Activated T-cell treated with anti-CD3 and anti-CD28 coated beads, Interleukin-2, amount 50 U/mL, for 72 hours (primary cell): Measurements from ENCODE around the gene NXPH4. TPM values are rescaled to one million over a fixed set of nuclear protein-coding genes. Genes with fewer than 3 reads are reported as not detected.
A peak's percentile ranks its signal among the peaks of the same experiment; 100 is the strongest.

ENCODE experiments used
- ATAC-seq, 2 donors: fragments of 150-1000 bp; cut with Tn5 transposase; replicated peaks in 1 of 2; 2 replicates each; pipeline ENCODE4 v1.10.0; 2021; ENCODE audit warnings: moderate library complexity in 2 of 2, mild to moderate bottlenecking in 1 of 2
- DNase-seq, 2 donors: peaks; one replicate each; pipeline ENCODE4 v3.0.0; 2021 to 2022; ENCODE audit warnings: mixed read lengths in 1 of 2
- H3K27ac Mint-ChIP-seq: one replicate; pipeline ENCODE4 v1.8.0; 2022; ENCODE audit warnings: mild to moderate bottlenecking, moderate library complexity, mixed read lengths
- H3K27me3 Mint-ChIP-seq: one replicate; pipeline ENCODE4 v1.8.0; 2022; ENCODE audit warnings: low read depth, mixed read lengths
- H3K36me3 Mint-ChIP-seq, 2 donors: one replicate each; pipeline ENCODE4 v1.8.0; 2022; ENCODE audit warnings: mixed read lengths in 2 of 2, mild to moderate bottlenecking in 1 of 2; ENCODE audit not compliant: insufficient read depth in 2 of 2
- H3K4me1 Mint-ChIP-seq: one replicate; pipeline ENCODE4 v1.8.0; 2022; ENCODE audit warnings: low read depth, mixed read lengths
- H3K4me3 Mint-ChIP-seq, 2 donors: one replicate each; pipeline ENCODE4 v1.8.0; 2022; ENCODE audit warnings: mild to moderate bottlenecking in 2 of 2, mixed read lengths in 2 of 2, moderate library complexity in 2 of 2
- H3K9me3 Mint-ChIP-seq, 2 donors: one replicate each; pipeline ENCODE4 v1.8.0; 2022; ENCODE audit warnings: mixed read lengths in 2 of 2
- total RNA-seq, 2 donors: library from RNA; stranded (reverse); gene quantifications; one replicate each; pipeline ENCODE4 v1.2.3, GENCODE V29; 2022

Gene NXPH4
- total RNA-seq, 2 donors from 2014 or later: 1.5 to 2.3 TPM

- Mint-ChIP-seq H3K4me1 (peaks cover 26% of the 10 kb centered on the region), H3K36me3 (no peaks in the 10 kb centered on the region), H3K27me3 (peaks cover 30% of the 10 kb centered on the region), H3K9me3 (no peaks in the 10 kb centered on the region), H3K27ac (no peak overlapping the region), H3K4me3 (no peak overlapping the region)
- ATAC-seq (no peak), DNase-seq (no peak)
Observed at GRCh38 chr12:57211791-57212700, 4.5 kb upstream of the NXPH4 start.

GRCh38 chr12:57212701-57213057, 3.9 kb upstream of the NXPH4 start:
- Mint-ChIP-seq H3K27me3 (peaks cover 36% of the 10 kb centered on the region), H3K4me3 (no peak overlapping the region), H3K9me3 (no peaks in the 10 kb centered on the region), H3K36me3 (peaks cover 0 to 3% of the 10 kb centered on the region in 2 donors), H3K27ac (no peak overlapping the region), H3K4me1 (peaks cover 32% of the 10 kb centered on the region)
- ATAC-seq (no peak), DNase-seq (no peak)

- DNase-seq (peak; percentile 84 to 86), ATAC-seq (peak; percentile 52 to 60)
- Mint-ChIP-seq H3K4me1 (peaks cover 32% of the 10 kb centered on the region), H3K27ac (no peak overlapping the region), H3K9me3 (no peaks in the 10 kb centered on the region), H3K36me3 (peaks cover 0 to 3% of the 10 kb centered on the region in 2 donors), H3K4me3 (no peak overlapping the region), H3K27me3 (peaks cover 41% of the 10 kb centered on the region)
Observed at GRCh38 chr12:57213058-57213715, 3.4 kb upstream of the NXPH4 start.

- Mint-ChIP-seq H3K4me1 (peaks cover 32% of the 10 kb centered on the region), H3K36me3 (peaks cover 0 to 3% of the 10 kb centered on the region in 2 donors), H3K9me3 (no peaks in the 10 kb centered on the region), H3K4me3 (peak overlapping the region; percentile 19 to 46), H3K27ac (no peak overlapping the region), H3K27me3 (peaks cover 48% of the 10 kb centered on the region)
- no peak for DNase-seq
- no peak for ATAC-seq
Observed at GRCh38 chr12:57213763-57214397, 2.7 kb upstream of the NXPH4 start.

- no peaks in the 10 kb centered on the region for H3K9me3 Mint-ChIP-seq
- peaks cover 32% of the 10 kb centered on the region for H3K4me1 Mint-ChIP-seq
- DNase-seq: peak; percentile 77 to 78
- peak; percentile 49 to 51 for ATAC-seq
- H3K27ac Mint-ChIP-seq: no peak overlapping the region
- peaks cover 0 to 3% of the 10 kb centered on the region in 2 donors for H3K36me3 Mint-ChIP-seq
- H3K4me3 Mint-ChIP-seq: peak overlapping the region; percentile 19 to 46
- H3K27me3 Mint-ChIP-seq: peaks cover 53% of the 10 kb centered on the region
Observed at GRCh38 chr12:57214398-57214781, 2.2 kb upstream of the NXPH4 start.

GRCh38 chr12:57215065-57215464, 1.5 kb upstream of the NXPH4 start:
- ATAC-seq: no peak
- H3K27ac Mint-ChIP-seq: no peak overlapping the region
- H3K9me3 Mint-ChIP-seq: no peaks in the 10 kb centered on the region
- peaks cover 0 to 3% of the 10 kb centered on the region in 2 donors for H3K36me3 Mint-ChIP-seq
- DNase-seq: no peak
- H3K4me1 Mint-ChIP-seq: peaks cover 32% of the 10 kb centered on the region
- peak overlapping the region in 1 of 2 donors; percentile 86 for H3K4me3 Mint-ChIP-seq
- H3K27me3 Mint-ChIP-seq: peaks cover 60% of the 10 kb centered on the region

GRCh38 chr12:57215668-57216013, 953 bp upstream of the NXPH4 start:
- H3K27me3 Mint-ChIP-seq: peaks cover 64% of the 10 kb centered on the region
- ATAC-seq: peak; percentile 63 to 70
- DNase-seq: peak in 1 of 2 donors; percentile 70
- no peak overlapping the region for H3K27ac Mint-ChIP-seq
- peaks cover 0 to 3% of the 10 kb centered on the region in 2 donors for H3K36me3 Mint-ChIP-seq
- no peaks in the 10 kb centered on the region for H3K9me3 Mint-ChIP-seq
- peaks cover 34% of the 10 kb centered on the region for H3K4me1 Mint-ChIP-seq
- H3K4me3 Mint-ChIP-seq: peak overlapping the region; percentile 59 to 86

GRCh38 chr12:57216921-57217879, 606 bp downstream of the NXPH4 start:
- Mint-ChIP-seq H3K27me3 (peaks cover 79% of the 10 kb centered on the region), H3K9me3 (no peaks in the 10 kb centered on the region), H3K4me1 (peaks cover 46% of the 10 kb centered on the region), H3K36me3 (peaks cover 0 to 3% of the 10 kb centered on the region in 2 donors), H3K27ac (no peak overlapping the region), H3K4me3 (peak overlapping the region; percentile 77 to 87)
- ATAC-seq (peak in 1 of 2 donors; percentile 4), DNase-seq (no peak)

GRCh38 chr12:57218030-57218853, 1.6 kb downstream of the NXPH4 start:
- ATAC-seq (no peak), DNase-seq (no peak)
- Mint-ChIP-seq H3K4me1 (peaks cover 55% of the 10 kb centered on the region), H3K9me3 (no peaks in the 10 kb centered on the region), H3K36me3 (peaks cover 0 to 3% of the 10 kb centered on the region in 2 donors), H3K27ac (no peak overlapping the region), H3K4me3 (peak overlapping the region in 1 of 2 donors; percentile 53), H3K27me3 (peaks cover 89% of the 10 kb centered on the region)

- no peak overlapping the region for H3K27ac Mint-ChIP-seq
- peaks cover 89% of the 10 kb centered on the region for H3K27me3 Mint-ChIP-seq
- H3K9me3 Mint-ChIP-seq: no peaks in the 10 kb centered on the region
- ATAC-seq (no peak), DNase-seq (no peak)
- H3K36me3 Mint-ChIP-seq: peaks cover 0 to 3% of the 10 kb centered on the region in 2 donors
- H3K4me3 Mint-ChIP-seq: no peak overlapping the region
- H3K4me1 Mint-ChIP-seq: peaks cover 49% of the 10 kb centered on the region
Observed at GRCh38 chr12:57219205-57219992, 2.8 kb downstream of the NXPH4 start.

GRCh38 chr12:57219993-57220754, 3.6 kb downstream of the NXPH4 start:
- Mint-ChIP-seq H3K4me1 (peaks cover 48% of the 10 kb centered on the region), H3K36me3 (peaks cover 0 to 3% of the 10 kb centered on the region in 2 donors), H3K27ac (no peak overlapping the region)

More at GRCh38 chr12:57219993-57220754, 3.6 kb downstream of the NXPH4 start:
- DNase-seq: no peak
- H3K9me3 Mint-ChIP-seq: no peaks in the 10 kb centered on the region
- peaks cover 88% of the 10 kb centered on the region for H3K27me3 Mint-ChIP-seq
- no peak for ATAC-seq
- no peak overlapping the region for H3K4me3 Mint-ChIP-seq
